ENCODE measurements around the gene ALKBH3.

DNA sequence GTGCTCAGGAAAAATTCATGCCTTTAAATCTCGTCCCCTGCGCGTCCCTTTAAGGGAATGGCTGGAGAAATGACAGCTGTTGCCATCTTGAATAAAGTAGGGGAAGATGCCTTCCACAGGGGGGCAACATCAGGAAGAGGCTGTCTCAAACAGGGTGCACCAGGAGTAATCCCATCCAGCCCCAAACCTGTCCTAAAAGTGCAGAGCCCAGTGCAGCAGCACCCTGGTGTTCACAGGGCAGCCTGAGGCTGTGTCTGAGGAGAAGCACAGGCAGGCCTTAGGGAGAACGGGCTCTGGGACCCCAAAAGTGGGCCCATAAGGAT is 51.0 kb downstream of the ALKBH3 start:
- TF ChIP-seq, protein P1, sequence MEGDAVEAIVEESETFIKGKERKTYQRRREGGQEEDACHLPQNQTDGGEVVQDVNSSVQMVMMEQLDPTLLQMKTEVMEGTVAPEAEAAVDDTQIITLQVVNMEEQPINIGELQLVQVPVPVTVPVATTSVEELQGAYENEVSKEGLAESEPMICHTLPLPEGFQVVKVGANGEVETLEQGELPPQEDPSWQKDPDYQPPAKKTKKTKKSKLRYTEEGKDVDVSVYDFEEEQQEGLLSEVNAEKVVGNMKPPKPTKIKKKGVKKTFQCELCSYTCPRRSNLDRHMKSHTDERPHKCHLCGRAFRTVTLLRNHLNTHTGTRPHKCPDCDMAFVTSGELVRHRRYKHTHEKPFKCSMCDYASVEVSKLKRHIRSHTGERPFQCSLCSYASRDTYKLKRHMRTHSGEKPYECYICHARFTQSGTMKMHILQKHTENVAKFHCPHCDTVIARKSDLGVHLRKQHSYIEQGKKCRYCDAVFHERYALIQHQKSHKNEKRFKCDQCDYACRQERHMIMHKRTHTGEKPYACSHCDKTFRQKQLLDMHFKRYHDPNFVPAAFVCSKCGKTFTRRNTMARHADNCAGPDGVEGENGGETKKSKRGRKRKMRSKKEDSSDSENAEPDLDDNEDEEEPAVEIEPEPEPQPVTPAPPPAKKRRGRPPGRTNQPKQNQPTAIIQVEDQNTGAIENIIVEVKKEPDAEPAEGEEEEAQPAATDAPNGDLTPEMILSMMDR (IDR thresholded peaks at IDR 0.05), result no peak
- no peak for TF ChIP-seq POLR2A (IDR thresholded peaks at IDR 0.05)

Data from testis (tissue), 2 donors.